MM.1S (cell line): ENCODE results near the gene CDYL.

Experiments used
- EZH2 ChIP-seq: fragments of 300-600 bp; sonication (generic); optimal IDR thresholded peaks from 2 replicates; pipeline ENCODE3; 2017; ENCODE audit warnings: low read depth, mild to moderate bottlenecking, antibody characterized with exemption, low read length, mixed read lengths
- EZH2phosphoT487 ChIP-seq: fragments of 300-600 bp; sonication (generic); IDR thresholded peaks from 2 replicates; pipeline ENCODE4 v1.6.1; 2018; ENCODE audit warnings: antibody characterized with exemption, low read length
- TF ChIP-seq, protein P1 (sequence below): fragments of 300-600 bp; sonication (generic); IDR thresholded peaks from 2 replicates; pipeline ENCODE4 v1.5.1; 2016; ENCODE audit warnings: antibody characterized with exemption, low read length, mixed read lengths

- TF ChIP-seq, protein P1, sequence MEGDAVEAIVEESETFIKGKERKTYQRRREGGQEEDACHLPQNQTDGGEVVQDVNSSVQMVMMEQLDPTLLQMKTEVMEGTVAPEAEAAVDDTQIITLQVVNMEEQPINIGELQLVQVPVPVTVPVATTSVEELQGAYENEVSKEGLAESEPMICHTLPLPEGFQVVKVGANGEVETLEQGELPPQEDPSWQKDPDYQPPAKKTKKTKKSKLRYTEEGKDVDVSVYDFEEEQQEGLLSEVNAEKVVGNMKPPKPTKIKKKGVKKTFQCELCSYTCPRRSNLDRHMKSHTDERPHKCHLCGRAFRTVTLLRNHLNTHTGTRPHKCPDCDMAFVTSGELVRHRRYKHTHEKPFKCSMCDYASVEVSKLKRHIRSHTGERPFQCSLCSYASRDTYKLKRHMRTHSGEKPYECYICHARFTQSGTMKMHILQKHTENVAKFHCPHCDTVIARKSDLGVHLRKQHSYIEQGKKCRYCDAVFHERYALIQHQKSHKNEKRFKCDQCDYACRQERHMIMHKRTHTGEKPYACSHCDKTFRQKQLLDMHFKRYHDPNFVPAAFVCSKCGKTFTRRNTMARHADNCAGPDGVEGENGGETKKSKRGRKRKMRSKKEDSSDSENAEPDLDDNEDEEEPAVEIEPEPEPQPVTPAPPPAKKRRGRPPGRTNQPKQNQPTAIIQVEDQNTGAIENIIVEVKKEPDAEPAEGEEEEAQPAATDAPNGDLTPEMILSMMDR, result no peak
- TF ChIP-seq EZH2 (no peak), EZH2phosphoT487 (no peak)
Measured at GRCh38 chr6:4925580-4925979, 149.4 kb downstream of the CDYL start.
